OCI-LY3 (cell line): ENCODE results near the gene PLXNC1.

Source experiments
- EZH2phosphoT487 ChIP-seq: fragments of 200-600 bp; shearing (Covaris generic); IDR thresholded peaks from 2 replicates; pipeline ENCODE4 v1.6.1; 2018; ENCODE audit warnings: antibody characterized with exemption, mixed run types, low read depth
- TF ChIP-seq, protein P1 (sequence below): fragments of 200-600, 300-600 bp; sonication (generic); IDR thresholded peaks from 2 replicates; pipeline ENCODE4 v1.5.1; 2014; ENCODE audit warnings: antibody characterized with exemption, low read length, low read depth

GRCh38 chr12:94147387-94147990 is 888 bp upstream of the PLXNC1 start:
- TF ChIP-seq, protein P1, sequence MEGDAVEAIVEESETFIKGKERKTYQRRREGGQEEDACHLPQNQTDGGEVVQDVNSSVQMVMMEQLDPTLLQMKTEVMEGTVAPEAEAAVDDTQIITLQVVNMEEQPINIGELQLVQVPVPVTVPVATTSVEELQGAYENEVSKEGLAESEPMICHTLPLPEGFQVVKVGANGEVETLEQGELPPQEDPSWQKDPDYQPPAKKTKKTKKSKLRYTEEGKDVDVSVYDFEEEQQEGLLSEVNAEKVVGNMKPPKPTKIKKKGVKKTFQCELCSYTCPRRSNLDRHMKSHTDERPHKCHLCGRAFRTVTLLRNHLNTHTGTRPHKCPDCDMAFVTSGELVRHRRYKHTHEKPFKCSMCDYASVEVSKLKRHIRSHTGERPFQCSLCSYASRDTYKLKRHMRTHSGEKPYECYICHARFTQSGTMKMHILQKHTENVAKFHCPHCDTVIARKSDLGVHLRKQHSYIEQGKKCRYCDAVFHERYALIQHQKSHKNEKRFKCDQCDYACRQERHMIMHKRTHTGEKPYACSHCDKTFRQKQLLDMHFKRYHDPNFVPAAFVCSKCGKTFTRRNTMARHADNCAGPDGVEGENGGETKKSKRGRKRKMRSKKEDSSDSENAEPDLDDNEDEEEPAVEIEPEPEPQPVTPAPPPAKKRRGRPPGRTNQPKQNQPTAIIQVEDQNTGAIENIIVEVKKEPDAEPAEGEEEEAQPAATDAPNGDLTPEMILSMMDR, result no peak
- TF ChIP-seq EZH2phosphoT487, result no peak
